NCI-H526 treated with DMSO at 0.1 percent for 48 hours (cell line): Measurements from ENCODE around the gene ZFR2.
"Not testable (repeated sequence)": the region's sequence is repeated elsewhere in the genome, so short reads cannot be mapped to it uniquely, and the experiment has no call there.

Source experiments
- DNase-seq: peaks from one replicate; lab custom pipeline; 2025; lab: John Stamatoyannopoulos, UW

The ZFR2 gene

DNA sequence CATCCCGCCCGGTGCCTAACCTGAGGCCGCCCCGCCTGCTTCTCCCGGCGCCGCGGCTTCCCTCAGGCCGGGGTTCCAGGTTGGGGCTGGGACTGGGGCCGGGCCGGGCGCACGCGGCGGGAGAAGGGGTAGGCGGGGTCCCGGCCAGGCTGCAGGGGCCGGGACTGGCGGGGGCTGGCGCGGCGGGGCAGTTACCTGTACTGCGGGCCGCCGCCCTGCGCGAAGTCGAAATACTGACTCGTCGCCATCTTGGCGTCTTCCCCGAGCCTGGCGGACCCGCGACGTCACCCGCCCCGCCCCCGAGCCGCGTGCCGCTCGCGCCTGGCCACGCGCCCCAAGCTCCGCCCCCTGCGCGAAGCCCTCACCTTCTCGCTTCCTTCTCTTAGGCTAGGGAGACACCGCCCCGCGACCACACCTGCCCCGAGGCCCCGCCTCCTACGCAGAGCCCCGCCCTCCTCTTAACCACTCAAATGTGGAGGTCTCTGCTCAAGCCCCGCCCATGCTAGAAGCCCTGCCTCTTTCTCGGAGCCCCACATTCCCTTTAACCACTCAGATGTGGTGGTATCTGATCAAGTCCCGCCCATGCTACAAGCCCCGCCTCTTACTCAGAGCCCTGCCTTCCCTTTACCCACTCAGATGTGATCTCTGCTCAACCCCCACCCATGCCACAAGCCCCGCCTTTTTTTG lies at the start of gene ZFR2:
ZFR2 (minus strand) TSS at position 269 of the 687 bp plus-strand sequence; CDS start at position 248, 21 bp downstream.
- no peak for DNase-seq

DNA sequence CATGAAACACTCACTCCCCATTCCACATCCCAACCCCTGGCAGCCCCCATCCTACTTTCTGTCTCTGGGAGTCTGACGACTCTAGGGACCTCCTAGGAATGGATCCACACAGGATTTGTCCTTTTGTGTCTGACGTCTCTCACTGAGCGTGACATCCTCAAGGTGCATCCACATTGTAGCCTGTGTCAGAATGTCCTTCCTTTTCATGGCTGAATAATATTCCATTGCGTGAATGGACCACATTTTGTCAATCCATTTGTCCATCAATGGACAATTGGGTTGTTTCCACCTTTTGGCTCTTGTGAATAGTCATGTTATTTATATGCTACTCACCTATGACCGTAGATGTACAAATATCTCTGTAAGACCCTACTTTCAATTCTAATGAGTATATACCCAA lies 47.2 kb upstream of the ZFR2 start:
- no peak for DNase-seq

DNA sequence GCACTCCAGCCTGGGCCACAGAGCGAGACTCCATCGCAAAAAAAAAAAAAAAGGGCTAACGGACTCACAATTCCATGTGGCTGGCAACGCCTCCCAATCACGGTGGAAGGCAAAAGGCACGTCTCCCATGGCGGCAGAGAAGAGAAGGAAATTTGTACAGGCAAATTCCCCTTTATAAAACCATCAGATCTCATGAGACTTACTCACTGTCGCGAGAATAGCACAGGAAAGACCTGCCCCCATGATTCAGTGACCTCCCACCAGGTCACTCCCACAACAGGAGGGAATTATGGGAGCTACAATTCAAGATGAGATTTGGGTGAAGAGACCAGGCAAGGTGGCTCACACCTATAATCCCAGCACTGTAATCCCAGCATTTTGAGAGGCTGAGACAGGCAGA lies 45.4 kb upstream of the ZFR2 start:
- no peak for DNase-seq

DNA sequence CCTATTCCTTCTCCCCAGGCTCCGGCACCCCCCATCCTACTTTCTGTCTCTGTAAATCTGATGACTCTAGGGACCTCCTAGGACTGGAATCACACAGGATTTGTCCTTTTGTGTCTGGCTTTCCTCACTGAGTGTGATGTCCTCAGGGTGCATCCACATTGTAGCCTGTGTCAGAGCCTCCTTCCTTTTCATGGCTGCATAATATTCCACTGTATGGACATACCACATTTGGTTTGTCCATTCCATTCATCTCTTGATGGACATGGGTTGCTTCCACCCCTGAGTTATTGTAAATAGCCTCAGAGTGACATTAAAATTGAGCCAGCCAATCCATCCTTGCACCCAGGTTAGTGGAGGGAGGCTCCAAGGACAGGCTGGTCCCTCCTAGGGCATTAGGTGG lies 41.3 kb upstream of the ZFR2 start:
- no peak for DNase-seq

DNA sequence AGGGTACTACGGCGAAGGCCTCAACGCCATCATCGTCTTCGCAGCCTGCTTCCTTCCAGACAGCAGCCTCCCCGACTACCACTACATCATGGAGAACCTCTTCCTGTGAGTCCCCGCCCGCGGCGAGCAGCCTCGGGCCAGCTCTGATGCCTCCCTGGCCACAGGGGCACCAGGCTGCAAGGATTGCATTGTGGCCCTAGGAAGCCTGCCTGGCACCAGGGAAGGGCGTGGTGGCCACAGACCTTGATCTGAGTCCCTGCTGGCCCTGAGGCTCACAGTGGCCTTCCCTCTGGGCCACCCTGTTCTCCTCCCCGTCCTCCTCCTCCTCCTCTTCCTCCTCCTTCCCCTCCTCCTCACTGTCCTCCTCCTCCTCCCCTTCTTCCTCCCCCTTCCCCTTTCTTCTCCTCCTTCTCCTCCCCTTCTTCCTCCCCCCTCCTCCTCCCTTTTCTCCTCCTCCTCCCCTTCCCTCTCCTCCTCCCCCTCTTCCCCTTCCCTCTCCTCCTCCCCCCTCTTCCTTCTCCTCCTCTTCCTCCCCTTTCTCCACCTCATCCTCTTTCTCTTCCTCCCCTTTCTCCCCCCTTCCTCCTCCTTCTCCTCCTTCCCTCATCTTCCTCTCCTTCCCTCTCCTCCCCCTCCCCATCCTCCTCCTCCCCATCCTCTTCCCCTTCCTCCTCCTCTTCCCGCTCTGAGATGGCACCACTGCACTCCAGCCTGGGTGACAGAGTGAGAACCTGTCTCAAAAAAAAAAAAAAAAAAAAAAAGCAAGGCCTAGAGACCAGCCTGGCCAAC lies 39.6 kb upstream of the ZFR2 start:
- DNase-seq = no peak

DNA sequence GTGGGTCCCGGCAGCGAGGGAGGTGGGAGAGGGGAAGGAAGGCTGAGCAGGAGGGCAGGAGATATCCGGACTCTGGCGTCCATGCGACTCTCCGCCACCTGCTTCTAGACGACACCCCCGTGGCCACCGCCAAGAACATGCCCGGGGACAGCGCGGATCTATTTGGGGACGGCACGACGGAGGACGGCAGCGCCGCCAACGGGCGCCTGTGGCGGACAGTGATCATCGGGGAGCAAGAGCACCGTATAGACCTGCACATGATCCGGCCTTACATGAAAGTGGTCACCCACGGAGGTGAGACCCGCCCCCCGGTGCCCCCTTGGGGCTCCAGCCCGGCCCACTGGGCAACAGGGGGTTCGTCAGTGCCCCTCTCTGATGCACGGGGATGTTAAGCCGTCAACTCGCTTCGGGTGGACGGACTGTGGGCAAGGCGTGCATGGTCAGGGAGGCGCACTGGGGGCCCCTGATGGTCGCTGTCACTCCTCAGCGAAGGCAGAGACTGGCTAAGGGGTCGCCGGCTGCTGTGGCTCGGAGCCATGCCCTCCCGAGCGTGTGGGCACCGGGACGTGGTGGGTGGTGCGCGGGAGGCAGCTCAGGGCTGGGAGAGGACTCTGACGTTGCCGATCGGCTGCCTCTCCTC lies 38.9 kb upstream of the ZFR2 start:
- DNase-seq = no peak

DNA sequence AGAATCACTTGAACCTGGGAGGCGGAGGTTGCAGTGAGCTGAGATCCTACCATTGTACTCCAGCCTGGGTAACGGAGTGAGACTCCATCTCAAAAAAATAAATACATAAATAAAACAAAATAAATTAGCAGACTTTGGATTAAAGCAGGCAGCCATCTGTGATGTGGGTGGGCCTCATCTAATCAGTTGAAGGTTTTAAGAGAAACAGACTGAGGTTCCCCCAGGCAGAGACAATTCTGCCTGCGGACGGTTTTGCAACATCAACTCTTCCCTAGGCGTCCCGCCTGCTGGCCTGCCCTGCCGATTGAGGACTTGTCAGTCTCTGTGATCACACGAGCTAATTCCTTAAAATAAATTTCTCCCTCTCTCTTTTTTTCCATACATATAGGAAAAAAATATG lies 35.4 kb upstream of the ZFR2 start:
- DNase-seq = no peak

DNA sequence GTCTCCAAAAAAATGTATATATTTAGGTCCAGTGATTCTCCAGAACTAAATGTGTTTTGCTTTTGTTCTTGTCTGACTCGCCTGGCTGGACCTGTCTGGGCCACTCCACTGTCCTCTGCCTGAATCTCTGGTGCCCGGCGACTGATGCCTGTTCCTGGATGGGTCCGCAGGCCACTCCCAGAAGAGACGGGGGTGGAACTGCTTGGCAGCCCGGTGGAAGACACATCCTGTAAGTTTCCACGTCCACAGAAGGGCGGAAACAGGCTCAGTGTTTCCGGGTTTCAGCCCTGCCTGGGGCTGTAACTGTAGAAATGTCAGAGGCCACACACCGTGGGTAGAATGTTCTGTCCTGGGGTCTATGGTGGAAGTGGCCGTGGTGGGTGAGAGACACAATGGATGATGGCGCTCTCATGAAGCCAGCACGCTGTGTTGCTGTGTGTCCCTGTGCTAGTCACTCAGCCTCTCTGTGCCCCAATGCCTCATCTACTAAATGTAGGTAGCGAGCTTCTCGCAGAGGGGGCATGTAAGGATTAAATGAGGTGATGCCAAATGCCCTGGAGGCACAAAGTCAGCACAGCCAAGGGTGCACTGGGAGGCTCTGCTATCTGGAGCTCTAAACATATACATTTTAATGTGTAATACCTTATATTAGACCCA lies 33.6 kb upstream of the ZFR2 start:
- no peak for DNase-seq

DNA sequence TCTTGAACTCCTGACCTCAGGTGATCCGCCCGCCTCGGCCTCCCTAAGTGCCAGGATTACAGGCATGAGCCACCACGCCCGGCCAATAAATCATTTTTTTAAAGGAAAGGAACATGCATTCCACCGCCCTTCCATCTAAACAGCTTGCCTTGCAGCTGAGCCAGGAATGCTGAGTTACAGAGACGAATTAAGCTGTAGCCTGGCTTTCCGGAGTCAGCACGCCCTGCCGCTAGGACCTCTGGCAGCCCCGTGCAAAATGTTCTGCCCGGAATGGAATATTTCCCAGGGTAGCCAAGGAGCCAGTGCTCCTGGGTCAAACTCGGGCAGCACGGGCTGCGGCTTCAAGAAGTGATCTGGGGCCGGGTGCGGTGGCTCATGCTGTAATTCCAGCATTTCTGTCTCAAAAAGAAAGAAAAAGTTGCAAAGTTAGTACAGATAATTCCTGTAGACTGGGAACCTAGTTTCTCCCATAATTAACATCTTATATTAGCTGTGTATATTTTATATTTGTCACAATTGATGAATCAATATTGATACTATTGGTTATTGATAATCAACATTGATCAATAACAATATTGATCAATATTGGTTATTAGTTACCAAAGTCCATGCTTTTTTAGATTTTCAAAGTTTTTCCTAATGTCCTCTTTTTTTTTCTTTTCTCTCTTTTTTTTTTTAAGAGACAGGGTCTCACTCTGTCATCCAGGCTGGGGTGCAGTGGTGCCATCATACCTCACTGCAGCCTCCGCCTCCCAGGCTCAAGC lies 30.9 kb upstream of the ZFR2 start:
- DNase-seq = no peak

DNA sequence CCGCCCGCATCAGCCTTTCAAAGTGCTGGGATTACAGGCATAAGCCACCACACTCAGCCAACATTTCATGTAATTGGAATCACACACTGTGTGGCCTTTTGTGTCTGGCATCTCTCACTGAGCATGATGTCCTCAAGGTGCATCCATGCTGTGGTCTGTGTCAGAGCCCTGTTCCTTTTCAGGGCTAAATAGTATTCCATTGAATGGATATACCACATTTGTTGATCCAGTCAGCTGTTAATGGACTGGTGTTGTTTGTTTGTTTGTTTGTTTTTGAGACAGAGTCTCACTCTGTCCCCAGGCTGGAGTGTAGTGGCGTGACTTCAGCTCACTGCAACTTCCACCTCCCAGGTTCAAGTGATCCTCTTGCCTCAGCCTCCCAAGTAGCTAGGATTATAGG lies 29.6 kb upstream of the ZFR2 start:
- DNase-seq = no peak

DNA sequence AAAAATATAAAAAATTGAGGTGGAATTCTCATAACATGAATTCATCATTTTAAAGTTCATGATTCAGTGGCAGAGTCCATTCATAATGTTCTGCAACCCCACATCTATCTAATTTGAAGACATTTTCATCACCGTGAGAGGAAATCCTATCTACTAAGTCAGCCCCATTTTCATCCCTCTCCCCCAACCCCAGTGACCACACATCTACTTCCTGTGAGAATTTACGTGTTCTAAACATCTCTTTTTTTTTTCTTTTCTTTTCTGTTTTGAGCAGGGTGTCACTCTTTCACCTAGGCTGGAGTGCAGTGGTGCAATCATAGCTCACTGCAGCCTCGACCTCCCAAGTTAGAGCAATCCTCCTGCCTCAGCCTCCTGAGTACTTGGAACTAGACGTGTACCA lies 29.1 kb upstream of the ZFR2 start:
- DNase-seq = no peak

DNA sequence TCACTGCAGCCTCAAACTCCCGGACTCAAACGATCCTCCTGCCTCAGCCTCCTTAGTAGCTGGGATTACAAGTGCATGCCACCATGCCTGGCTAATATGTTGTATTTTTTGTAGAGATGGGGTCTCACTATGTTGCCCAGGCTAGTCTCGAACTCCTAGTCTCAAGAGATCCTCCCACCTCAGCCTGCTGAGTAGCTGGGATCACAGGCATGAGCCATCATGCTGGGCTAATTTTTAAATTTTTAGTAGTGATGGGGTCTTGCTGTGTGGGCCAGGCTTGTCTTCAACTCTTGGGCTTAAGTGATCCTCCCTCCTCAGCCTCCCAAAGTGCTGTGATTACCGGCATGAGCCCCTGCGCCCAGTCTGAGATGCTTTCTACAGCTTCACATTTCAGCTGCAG lies 26.9 kb upstream of the ZFR2 start:
- no peak for DNase-seq

DNA sequence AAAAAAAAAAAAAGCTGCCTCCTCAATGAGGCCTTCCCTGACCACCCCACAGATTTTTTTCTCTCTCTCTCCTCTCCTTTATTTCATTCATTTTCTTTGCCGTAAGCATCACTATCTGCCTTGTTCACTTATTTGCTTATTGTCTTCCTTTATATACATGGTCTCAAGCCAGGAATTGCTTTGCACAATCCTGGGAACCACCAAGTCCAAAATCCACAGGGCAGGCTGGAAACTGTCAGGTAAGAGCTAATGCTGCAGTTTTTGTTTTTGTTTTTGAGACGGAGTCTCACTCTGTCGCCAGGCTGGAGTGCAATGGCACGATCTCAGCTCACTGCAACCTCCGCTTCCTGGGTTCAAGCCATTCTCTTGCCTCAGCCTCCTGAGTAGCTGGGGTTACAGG lies 26.1 kb upstream of the ZFR2 start:
- DNase-seq = not testable (repeated sequence)

DNA sequence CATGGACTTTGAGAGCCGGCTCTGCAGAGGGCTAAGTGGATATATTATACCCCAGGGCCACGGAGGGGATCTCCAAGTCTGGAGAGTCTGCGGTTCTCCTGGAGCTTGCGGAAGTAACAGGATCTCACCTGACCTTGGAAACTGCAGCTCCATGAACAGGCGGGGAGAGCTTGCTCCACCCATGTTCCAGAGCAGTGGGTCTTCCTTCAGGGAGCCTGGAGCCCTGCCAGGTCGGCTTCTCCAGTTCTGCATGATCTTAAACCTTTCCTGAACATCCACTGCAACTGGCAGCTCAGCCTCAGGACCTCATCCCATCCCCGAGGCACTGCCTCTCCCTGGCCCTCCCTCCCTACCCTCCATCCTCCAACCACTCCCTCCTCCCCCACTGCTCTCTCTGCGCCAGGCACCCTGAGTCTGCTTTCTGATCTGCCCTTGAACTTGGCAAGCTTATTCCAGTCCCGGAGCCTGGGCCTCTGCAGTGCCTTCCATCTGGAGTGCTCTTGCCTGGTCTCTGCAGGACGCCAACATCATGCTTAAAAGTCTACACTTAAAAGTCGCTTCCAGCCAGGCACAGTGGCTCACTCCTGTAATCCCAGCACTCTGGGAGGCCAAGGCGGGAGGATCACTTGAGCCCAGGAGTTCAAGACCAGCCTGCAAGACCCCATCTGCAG lies 24.8 kb upstream of the ZFR2 start:
- DNase-seq = no peak

DNA sequence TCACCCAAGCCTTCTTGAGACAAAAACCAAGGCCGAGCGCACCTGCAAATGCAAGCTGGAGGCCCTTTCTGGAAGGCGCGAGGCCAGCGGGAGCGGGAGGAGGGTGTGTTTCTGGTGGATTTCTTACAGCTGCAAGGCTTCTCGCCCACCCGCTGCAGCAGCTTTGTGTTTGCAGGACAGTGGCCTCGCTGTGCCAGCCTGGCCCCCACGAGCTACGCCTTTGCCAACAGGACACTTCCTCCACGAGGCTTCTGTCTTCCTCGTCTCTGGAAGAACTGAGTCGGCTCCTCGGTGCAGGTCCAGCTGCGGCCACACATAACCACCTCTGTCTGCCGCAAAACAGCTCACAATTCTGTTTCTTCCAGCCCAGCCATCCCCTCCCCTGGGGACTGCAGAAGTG lies 21.8 kb upstream of the ZFR2 start:
- no peak for DNase-seq

DNA sequence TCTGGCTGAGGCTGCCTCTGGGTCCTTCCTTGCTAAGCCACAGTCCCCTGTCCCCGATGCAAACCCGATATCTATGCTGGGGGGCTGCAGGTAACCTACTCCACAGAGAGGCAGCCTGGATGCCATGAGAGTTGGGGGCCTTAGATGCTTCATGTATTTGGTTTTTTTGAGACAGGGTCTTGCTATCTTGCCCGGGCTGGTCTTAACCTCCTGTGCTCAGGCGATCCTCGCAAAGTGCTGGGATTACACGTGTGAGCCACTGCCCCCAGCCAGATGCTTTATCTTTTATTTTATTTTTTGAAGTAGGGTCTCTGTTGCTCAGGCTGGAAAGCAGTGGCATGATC lies 13.2 kb upstream of the ZFR2 start:
- DNase-seq = no peak

DNA sequence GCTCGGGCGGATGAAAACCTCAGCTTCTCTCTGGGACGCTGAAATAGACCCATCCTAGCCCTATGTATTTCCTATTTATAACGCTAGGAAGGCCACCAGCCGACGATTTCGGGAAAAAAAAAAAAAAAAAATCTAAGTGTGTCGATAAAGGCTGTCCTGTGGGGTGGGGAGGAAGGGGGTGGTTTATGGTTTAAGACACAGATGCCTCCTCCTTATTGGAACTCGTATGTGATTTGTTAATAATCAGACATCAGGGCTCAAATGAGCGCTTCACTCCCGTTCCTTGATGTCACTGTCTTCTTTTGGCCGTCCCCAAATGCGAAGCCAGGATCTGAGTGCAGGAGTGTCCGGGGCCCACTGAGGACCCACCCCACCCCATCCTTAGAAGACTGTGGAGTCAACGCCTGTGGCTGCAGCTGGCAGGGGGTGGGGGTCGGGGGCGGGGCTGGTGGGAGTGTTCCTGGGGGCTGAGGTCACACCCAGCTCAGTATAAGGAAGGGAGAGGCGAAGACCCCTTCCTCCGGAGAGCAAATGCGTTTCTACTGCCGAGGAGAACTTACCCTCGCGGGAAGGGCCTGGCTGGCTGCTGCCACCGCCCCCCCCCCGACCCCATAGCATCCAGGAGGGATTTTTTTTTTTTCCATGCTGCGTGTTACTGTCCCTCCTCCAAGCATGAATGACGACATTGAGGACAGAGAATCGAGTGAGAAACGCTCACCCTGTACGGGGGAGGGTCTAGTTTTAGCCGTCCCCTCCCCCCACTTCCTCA lies 12.6 kb upstream of the ZFR2 start:
- DNase-seq = no peak

DNA sequence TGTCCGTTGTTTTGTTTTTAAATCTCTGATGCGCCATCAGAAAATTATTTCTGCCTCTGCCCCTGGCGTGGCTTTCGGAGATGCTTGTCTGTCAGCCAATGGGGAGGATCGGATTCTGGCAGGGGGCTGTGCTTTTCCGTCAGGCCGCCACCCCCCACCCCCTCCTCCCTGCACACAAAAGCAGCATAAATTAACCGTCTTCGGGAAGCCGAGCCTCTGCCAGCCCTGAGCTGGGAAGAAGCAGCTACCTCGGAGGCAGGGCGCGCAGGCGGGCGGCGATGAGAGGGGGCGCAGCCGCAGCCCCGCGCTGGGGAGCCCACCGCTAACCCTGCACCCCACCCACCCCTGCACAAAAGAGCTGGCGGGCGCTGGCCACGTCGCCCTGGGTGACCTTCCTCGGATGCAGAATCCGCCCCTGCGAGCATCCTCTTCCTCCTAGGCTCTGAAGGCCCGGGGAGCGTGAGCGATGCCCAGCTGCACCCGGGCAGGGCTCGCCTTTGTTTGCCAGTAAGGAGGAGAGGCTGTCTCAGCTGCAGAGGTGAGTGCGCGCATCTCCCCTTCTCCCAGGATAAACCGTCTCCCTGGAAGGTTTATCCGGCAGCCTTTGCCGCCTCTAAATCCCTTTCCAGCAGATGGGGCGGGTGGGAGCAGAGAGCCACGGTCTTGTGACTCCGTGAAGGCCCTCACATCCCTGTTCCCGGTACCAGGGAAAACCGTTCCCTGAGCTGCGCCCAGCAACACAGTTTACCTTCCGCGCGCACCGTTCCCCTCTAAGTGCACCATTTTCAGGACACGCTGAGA lies 11.8 kb upstream of the ZFR2 start, which contains the start of gene ATCAY:
ATCAY (plus strand) TSS at position 215 of the 801 bp plus-strand sequence. CDS start 5,083 bp downstream, outside the sequence.
- DNase-seq = peak; percentile 51

DNA sequence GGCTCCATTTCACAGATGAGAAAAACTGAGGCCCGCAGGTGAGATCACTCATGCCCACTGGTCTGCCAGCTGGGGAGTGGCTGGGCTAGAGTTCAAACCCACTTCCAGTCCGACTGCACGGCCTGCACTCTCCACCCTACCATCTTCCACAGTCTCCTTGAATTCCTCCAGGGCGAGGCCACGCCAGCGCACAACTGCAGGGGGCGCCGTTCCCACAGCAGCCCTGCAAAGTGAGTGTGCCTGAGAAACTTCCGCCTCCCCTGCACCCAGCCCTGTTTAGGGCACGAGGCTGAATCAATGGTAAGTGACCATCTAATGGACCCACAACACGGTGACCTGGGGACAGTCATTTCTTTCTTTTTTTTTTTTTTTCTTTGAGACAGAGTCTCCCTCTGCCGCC lies 10.8 kb upstream of the ZFR2 start:
- DNase-seq = no peak

DNA sequence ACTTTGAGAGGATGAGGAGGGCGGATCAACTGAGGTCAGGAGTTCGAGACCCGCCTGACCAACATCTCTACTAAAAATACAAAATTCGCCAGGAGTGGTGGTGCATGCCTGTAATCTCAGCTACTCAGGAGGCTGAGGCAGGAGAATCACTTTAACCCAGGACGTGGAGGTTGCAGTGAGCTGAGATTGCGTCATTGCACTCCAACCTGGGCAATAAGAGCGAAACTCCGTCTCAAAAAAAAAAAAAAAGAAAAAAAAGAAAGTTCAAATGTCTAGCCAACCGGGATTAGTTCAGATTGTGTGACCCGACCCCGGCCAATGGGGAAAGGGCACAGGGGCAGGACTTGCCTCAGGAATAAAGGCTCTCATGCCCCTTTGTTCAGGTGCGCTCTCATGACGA lies 5.9 kb upstream of the ZFR2 start:
- not testable (repeated sequence) for DNase-seq
